Hepatic stellate cell (primary cell): ENCODE results near the gene FOXP2.

Source experiments
- DNase-seq: peaks from one replicate; pipeline ENCODE4 v3.0.0; 2011; ENCODE audit warnings: low spot score

Gene FOXP2

DNA sequence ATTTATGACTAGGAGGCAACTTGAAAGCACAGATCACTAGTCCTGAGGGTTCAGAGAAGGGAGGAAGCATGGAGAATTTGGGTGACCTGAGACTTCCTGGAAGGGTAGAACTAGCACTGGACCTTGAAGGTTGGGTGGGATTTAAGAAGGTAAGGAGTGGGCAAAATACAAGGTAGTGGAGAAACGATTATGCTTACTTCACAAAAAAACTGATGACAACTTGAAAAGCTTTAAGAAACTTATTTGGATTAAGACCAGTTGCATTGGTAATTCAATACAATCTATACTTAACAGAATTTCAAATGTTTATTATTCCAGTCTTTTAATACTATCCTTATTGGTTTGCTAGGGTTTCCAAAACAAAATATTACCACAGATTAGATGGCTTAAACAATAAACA lies 308.7 kb downstream of the FOXP2 start:
- no peak for DNase-seq

DNA sequence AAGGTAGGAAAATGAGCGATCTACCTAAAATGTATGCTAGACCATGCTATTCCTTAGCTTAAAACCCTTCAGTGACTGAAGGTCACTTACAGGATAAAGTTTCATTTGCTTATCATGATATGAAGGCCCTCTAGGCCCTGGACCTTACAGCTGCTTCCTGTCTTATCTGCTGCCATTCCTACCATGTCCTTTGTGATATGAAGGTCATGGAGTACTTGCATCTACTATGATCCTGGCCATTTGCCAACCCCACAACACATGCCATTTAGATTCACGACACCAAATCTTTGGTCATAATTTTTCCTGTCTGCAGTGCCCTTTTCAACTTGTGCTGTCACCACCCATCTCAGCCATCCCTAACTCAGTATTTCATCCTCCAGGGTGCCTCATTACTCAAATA lies 325.5 kb downstream of the FOXP2 start:
- no peak for DNase-seq

- DNase-seq = no peak
These were observed 326.3 kb downstream of the FOXP2 start for GRCh38 chr7:114740941-114741340.

DNA sequence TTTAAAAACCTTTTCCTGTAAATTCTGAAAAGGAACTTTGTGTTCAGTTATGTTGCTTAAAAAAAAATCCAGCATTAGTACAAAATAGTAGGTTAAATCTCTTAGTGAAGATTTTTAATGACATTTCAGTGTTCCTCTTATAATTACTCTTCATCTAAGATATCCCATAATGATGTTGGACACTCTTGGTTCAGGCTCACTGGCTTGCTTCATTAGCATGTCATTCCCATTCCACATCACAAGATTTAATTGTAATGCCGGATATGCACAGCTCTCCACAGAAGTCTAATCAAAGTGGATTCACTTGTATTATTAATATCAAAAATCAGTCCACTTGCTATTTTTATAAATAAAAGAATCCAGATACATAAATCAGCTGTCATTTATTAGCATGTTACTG lies 327.3 kb downstream of the FOXP2 start:
- no peak for DNase-seq
